ENCODE results near the gene EIPR1.
"Not testable (repeated sequence)": the region's sequence is repeated elsewhere in the genome, so short reads cannot be mapped to it uniquely, and the experiment has no call there.

The EIPR1 gene

GRCh38 chr2:3399829-3400228 is 22.2 kb upstream of the EIPR1 start:
- DNase-seq, result no peak

- DNase-seq, result no peak
Observed at GRCh38 chr2:3399381-3399780, 21.8 kb upstream of the EIPR1 start.

- DNase-seq, result no peak
Observed at GRCh38 chr2:3398857-3399256, 21.2 kb upstream of the EIPR1 start.

GRCh38 chr2:3396920-3397559 is 19.4 kb upstream of the EIPR1 start:
- no peak for DNase-seq

- DNase-seq, result no peak
Observed at GRCh38 chr2:3392216-3392615, 14.6 kb upstream of the EIPR1 start.

- DNase-seq, result no peak
Observed at GRCh38 chr2:3390041-3390440, 12.4 kb upstream of the EIPR1 start.

- no peak for DNase-seq
Observed at GRCh38 chr2:3389193-3389592, 11.6 kb upstream of the EIPR1 start.

GRCh38 chr2:3388412-3388738 is 10.8 kb upstream of the EIPR1 start:
- DNase-seq, result no peak

GRCh38 chr2:3387644-3388411 is 10.2 kb upstream of the EIPR1 start:
- no peak for DNase-seq

GRCh38 chr2:3387011-3387410 is 9.4 kb upstream of the EIPR1 start:
- no peak for DNase-seq

GRCh38 chr2:3386448-3386958 is 8.9 kb upstream of the EIPR1 start:
- no peak for DNase-seq

- peak; percentile 92 for DNase-seq
Observed at GRCh38 chr2:3379647-3380534, 2.3 kb upstream of the EIPR1 start, which contains the start of gene TRAPPC12. TSS of gene TRAPPC12 (plus strand) at chr2:3379694. CDS start at chr2:3387624, 7,930 bp downstream.

- DNase-seq, result no peak
Observed at GRCh38 chr2:3379339-3379646, 1.7 kb upstream of the EIPR1 start.

- DNase-seq, result peak in 1 of 2 experiments; percentile 11
Observed at GRCh38 chr2:3377279-3377611, 373 bp downstream of the EIPR1 start.

GRCh38 chr2:3376821-3377220 is 797 bp downstream of the EIPR1 start:
- DNase-seq, result no peak

GRCh38 chr2:3369340-3370181 is 8.1 kb downstream of the EIPR1 start:
- not testable (repeated sequence) for DNase-seq

GRCh38 chr2:3368261-3368722 is 9.3 kb downstream of the EIPR1 start:
- DNase-seq, result no peak

GRCh38 chr2:3365219-3365618 is 12.4 kb downstream of the EIPR1 start:
- DNase-seq, result no peak

GRCh38 chr2:3361518-3362389 is 15.9 kb downstream of the EIPR1 start:
- DNase-seq, result no peak

- no peak for DNase-seq
Observed at GRCh38 chr2:3357926-3358325, 19.7 kb downstream of the EIPR1 start.

- not testable (repeated sequence) for DNase-seq
Observed at GRCh38 chr2:3357446-3357845, 20.2 kb downstream of the EIPR1 start.

- DNase-seq, result no peak
Observed at GRCh38 chr2:3356799-3357198, 20.8 kb downstream of the EIPR1 start.

Measured in activated CD4-positive, alpha-beta T cell treated with anti-CD3 and anti-CD28 coated beads, Interleukin-2, amount 50 U/mL, for 4 hours (primary cell).